PFSK-1 (cell line): ENCODE measurements around the gene ZYG11A.

Source experiments
- POLR2AphosphoS5 ChIP-seq: IDR thresholded peaks from 2 replicates; pipeline ENCODE4 v1.6.1; 2012; ENCODE audit warnings: low read depth, mild to moderate bottlenecking, control low read depth, low read length, moderate library complexity
- SIN3A ChIP-seq: IDR thresholded peaks from 2 replicates; pipeline ENCODE4 v1.6.1; 2012; ENCODE audit warnings: mild to moderate bottlenecking, low read length, moderate library complexity, borderline replicate concordance; ENCODE audit not compliant: insufficient read depth

GRCh38 chr1:52836035-52836434, 6.5 kb upstream of the ZYG11A start:
- TF ChIP-seq POLR2AphosphoS5 (no peak), SIN3A (no peak)
